NOMO-1 treated with DMSO at 0.1 percent for 48 hours (cell line): Measurements from ENCODE around the gene MUC6.

Experiments
- DNase-seq: peaks from one replicate; lab custom pipeline; 2025; ENCODE audit not compliant: unreplicated experiment; lab: John Stamatoyannopoulos, UW

The MUC6 gene

GRCh38 chr11:1009991-1010390 is 26.5 kb downstream of the MUC6 start:
- no peak for DNase-seq

DNA sequence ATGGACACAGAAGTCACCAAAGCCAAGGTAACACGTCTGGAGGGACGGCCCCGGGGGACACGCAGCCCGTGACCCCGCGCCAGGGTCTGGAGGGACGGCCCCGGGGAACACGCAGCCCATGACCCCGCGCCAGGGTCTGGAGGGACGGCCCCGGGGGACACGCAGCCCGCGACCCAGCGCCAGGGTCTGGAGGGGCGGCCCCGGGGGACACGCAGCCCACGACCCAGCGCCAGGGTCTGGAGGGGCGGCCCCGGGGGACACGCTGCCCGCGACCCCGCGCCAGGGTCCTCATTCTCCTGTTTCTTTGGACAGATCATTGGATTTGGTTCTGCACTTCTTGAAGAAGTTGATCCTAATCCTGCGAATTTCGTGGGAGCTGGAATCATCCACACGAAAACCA is 27.1 kb downstream of the MUC6 start:
- no peak for DNase-seq

GRCh38 chr11:1008803-1009145 is 27.7 kb downstream of the MUC6 start:
- DNase-seq, result no peak

DNA sequence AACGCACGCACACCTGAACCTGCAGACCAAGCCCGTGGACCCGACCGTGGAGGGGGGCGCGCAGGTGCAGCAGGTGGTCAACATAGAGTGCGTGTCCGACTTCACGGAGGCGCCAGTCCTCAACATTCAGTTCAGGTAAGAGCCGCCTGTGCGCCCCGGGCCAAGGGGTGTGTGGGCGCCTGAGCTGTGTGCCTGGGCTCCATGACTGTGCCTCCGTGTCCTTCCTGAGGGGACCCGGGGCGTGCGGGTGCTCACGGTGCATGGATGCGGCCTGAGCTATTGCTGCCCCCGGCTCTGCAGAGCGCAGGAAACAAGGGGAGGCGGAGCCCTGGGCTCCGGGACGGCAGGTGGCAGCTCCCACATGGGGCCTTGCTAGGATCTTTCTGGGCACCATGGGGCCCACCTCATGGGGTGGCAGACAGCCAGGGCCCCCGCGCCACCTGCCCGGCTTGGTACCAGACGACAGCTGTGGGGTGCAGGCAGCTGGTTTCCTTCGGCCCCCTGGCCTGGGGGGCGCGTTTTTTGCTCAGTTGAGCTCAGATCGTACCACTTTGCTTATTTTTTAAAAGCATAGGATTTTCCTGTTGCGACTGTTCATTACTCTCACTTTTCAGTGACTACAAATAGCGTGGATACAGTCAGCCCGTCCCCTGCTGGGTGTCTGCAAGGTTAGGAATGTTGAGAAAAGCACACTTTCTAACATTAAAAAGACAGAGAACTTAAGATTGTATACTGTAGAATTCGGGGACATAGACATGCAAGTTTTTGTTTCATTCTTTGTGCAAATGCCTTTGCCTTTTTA is 28.3 kb downstream of the MUC6 start:
- DNase-seq, result no peak

GRCh38 chr11:1007279-1007678 is 29.2 kb downstream of the MUC6 start:
- no peak for DNase-seq

DNA sequence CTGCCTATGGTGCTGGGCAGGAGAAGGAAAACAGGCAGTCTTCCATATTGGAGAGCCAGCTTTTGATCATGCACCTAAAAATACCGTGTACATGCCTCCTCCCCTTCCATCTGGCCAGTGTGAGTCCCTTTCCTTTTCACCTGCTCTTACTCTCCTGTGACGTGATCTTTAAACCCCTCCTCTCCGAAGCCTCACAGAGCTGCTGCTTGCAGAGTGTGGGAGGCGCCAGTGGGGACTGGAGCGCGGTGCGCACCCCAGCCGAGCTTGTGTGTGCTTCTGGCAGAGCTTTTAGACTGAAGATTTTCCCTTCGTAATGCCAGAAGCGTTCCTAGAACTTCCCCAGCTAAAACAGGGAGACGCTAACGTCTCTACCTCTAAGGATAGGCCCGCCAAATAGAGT is 29.8 kb downstream of the MUC6 start:
- no peak for DNase-seq

DNA sequence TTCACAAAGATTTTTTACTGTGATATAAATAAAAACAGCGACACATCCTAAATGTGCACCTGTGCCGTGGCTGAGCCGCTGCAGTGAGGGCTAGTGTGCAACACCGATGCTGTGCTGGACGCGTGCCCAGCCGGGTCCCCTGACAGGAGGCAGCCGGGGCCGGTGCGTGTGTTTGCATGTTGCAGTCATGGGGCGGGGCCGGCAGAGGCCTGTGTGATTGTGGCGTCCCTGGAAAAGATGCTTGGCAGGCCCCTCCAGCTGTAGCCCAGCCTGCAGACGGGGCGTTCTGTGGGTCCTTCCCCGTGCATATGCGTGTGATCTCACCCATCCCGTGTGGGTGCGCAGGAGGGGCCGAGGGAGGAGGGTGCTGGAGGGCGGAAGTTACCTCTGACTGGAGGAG is 30.6 kb downstream of the MUC6 start:
- DNase-seq, result no peak

DNA sequence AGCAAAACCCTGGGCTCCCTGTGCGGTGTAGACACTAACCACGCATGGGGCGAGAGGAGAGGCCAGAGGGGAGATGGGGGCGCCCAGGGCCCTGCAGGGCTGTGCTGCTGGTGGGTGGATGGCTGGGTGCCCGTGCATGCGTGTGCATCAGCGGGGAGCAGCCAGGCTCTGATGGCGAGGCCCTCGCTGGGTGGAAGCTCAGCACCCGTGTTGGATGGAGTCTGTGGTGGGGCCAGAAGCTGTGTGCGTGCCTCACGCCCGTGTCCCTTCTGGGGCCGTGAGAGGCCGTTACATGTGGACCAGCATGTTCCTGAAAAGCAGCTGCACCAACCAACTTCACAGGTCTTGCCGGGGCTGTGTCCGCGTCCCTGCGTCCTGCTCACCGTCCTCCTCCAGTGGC is 33.4 kb downstream of the MUC6 start:
- no peak for DNase-seq

- no peak for DNase-seq
These were observed 34.0 kb downstream of the MUC6 start for GRCh38 chr11:1002406-1002984.

GRCh38 chr11:1001617-1002405 is 34.7 kb downstream of the MUC6 start:
- no peak for DNase-seq

DNA sequence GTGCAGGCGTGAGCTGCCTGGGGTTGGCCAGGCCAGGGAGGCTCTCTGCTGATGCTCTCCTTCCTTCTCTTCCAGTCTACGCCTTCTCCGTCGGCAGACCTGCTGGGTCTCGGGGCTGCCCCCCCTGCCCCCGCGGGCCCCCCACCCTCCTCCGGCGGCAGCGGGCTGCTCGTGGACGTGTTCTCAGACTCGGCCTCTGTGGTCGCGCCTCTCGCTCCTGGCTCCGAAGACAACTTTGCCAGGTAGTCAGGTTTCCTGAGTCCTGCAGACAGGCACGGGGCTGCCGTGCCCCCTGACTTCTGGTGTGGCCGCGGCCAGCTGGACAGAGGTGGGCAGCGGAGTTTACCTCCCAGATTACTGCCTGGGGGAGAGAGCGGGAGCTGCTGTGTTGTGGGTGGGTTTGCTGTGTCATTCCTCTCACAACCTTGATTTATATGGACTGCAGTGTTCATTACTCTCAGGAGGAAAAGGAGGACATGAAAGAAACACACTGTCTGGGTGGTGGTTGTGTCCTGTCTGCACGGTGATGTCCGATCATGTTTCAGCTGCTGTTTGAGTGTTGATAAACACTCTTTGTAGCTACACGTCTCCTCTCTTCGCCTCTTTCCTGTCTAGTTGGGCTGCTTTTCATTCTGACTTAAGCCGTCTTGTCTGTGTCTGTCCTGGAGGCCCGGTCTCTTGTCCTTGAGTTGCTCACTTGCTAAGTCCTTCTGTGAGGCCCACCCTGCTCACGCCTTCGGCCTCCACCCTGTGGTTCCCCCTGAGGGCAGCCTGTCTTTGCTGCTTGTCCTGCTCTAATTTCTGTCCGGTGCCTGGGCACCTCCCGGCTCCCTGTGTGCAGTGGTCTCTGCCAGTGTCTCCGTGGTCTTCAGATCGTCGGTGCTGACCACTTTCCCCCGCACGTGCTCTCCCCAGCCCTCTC is 35.9 kb downstream of the MUC6 start:
- no peak for DNase-seq

DNA sequence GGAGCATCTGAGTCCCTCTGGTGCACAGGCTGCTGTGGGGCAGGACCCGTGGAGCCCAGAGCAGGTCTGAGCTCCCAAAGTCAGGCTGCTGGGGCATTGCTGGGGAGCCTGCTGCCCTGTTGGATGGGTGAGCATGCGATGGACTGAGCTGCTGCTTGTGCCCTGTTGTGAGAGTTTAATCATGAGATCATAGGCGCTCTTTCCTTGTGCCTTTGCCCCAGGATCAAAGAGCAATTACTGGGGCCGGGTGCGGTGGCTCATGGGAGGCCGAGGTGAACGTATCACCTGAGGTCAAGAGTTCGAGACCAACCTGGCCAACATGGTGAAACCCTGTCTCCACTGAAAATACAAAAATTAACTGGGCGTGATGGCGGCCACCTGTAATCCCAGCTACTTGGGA is 37.5 kb downstream of the MUC6 start:
- no peak for DNase-seq

GRCh38 chr11:997907-998306 is 38.6 kb downstream of the MUC6 start:
- DNase-seq, result no peak

DNA sequence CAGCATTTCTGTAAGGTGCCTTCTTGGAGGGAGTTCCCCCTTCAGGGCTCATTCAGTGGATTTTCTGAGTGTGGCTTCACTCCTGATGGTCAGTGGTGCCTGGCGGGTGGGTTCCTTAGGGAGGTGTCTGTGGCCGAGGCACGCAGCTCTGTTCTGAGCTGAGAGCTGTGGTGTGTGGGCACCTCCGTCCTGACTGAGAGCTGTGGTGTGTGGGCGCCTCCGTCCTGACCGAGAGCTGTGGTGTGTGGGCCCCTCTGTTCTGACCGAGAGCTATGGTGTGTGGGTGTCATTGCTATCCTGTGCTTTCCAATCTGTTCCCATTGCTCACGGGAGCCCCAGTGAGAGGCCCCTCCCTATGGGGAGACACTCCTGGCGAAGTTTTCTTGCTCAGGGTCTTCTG is 39.8 kb downstream of the MUC6 start:
- no peak for DNase-seq

- DNase-seq, result no peak
These were observed 40.6 kb downstream of the MUC6 start for GRCh38 chr11:995752-996420.

DNA sequence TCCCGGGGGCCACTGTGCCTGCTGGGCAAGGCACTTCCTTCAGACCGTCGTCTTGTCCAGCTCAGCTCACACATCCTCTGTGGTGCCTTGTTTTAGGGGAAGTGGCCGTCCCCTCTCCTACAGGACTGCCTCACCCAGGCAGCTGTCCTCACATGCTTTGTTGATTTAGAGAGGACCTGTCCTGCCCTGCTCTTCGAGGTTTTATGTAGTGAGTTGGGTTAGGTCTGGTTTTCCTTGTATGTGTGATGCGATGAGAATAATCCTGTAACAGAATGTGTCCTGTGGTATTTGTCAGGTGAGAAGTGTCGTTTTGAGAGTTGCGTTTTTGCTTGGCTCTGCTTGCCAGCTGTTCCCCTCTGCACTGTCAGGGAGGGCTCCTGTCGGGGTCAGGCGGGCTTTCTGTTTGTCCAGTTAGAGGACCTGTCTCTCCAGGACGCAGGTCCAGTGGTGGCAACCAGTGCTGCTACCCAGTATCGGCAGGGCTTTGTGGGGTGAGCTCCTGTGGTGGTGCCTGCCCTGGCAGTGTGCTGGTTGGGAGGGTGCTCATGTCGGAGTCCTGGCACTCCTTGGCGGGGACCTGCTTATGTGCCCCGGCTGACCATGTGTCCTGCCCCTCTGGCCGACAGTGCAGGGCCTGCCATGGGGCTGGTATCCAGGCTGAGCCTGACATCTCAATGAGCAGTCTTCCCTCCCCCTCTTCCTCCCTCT is 41.3 kb downstream of the MUC6 start:
- no peak for DNase-seq

DNA sequence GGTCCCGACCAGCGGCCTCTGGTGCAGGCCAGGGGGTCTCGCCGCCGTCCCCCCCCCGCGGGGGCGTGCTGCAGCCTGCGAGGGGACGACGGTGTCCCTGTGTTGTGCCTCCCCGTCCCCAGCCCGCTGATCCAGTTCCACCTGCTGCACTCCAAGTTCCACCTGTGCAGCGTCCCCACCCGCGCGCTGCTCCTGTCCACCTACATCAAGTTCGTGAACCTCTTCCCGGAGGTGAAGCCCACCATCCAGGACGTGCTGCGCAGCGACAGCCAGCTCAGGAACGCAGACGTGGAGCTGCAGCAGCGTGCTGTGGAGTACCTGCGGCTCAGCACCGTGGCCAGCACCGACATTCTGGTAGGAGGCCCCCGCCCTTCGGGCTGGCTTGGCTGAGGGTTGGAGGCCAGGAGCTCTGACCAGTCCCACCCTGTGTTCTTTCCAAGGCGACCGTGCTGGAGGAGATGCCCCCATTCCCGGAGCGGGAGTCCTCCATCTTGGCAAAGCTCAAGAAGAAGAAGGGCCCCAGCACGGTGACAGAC is 42.8 kb downstream of the MUC6 start:
- DNase-seq, result no peak

DNA sequence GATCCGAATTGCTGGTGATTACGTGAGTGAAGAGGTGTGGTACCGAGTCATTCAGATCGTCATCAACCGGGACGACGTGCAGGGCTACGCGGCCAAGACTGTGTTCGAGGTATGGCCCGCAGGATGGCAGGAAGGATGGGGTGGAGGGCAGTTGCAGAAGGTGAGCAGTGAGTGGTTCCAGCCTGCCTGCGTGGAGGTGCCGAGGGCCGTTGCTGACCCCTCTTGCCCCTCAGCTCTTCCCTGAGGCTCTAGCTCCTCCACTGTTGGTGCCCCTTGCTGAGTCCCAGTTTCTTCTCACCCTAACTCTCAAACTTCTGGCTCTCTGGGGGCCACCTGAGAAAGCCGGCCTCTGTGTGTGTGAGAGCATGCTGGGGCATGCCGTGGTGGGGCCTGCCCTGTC is 43.9 kb downstream of the MUC6 start:
- no peak for DNase-seq

GRCh38 chr11:991711-992307 is 44.7 kb downstream of the MUC6 start:
- DNase-seq, result no peak
